Vagina (tissue), 2 donors: ENCODE measurements around the gene CEP89. TPM values are rescaled to one million over a fixed set of nuclear protein-coding genes. Genes with fewer than 3 reads are reported as not detected.

Source experiments
- DNase-seq, 2 donors: peaks; one replicate each; pipeline ENCODE4 v3.0.0-alpha.2; 2017; ENCODE audit errors: extremely low spot score in 2 of 2
- H3K27ac ChIP-seq: fragments of 200-600 bp; sonication (generic); one replicate; pipeline ENCODE4 v1.5.1; 2019
- H3K27me3 ChIP-seq: fragments of 200-600 bp; sonication (generic); one replicate; pipeline ENCODE4 v1.5.1; 2019
- H3K36me3 ChIP-seq, 2 donors: fragments of 200-600 bp; sonication (generic); one replicate each; pipeline ENCODE4 v1.5.1; 2017 to 2019
- H3K4me1 ChIP-seq: fragments of 200-600 bp; sonication (generic); one replicate; pipeline ENCODE4 v1.5.1; 2019
- H3K4me3 ChIP-seq, 2 donors: fragments of 200-600 bp; sonication (generic); 1 replicate in 1 of 2; 2 replicates in 1 of 2; pipeline ENCODE4 v1.5.1; 2016 to 2019
- H3K9me3 ChIP-seq: fragments of 200-600 bp; sonication (generic); one replicate; pipeline ENCODE4 v1.5.1; 2019
- CTCF ChIP-seq, 3 experiments: fragments of 450-650 bp in 2 of 3; fragments of 200-600 bp in 1 of 3; sonication (generic) in 1 of 3; IDR thresholded peaks; one replicate each; pipeline ENCODE4 v1.5.1; 2017 to 2019; ENCODE audit warnings: antibody characterized with exemption in 3 of 3, mild to moderate bottlenecking in 2 of 3, moderate library complexity in 2 of 3
- POLR2A ChIP-seq, 2 donors: fragments of 450-650 bp; IDR thresholded peaks; one replicate each; pipeline ENCODE4 v1.6.1; 2017; ENCODE audit warnings: antibody characterized with exemption in 2 of 2, mild to moderate bottlenecking in 2 of 2, moderate library complexity in 2 of 2
- POLR2AphosphoS5 ChIP-seq, 2 donors: sonication (generic); formaldehyde crosslinking; IDR thresholded peaks; one replicate each; pipeline ENCODE4 v1.9.0; 2017; ENCODE audit warnings: antibody characterized with exemption in 2 of 2, mild to moderate bottlenecking in 2 of 2, low read depth in 1 of 2; ENCODE audit not compliant: insufficient read depth in 1 of 2
- intact Hi-C: fragments of 100-400 bp; cut with DNase I; formaldehyde crosslinking; loops from one replicate; pipeline ENCODE4 v1.15.1; 2023
- total RNA-seq: library from RNA; depleted of rRNA; stranded (reverse); fragments of >200 nt; gene quantifications from one replicate; pipeline ENCODE4 v1.2.3, GENCODE V29; 2016

Gene CEP89
- total RNA-seq, 1 donor from 2014 or later = 12.0 TPM

- no peaks in the 10 kb centered on the region for H3K27me3 ChIP-seq
- no peak overlapping the region for H3K27ac ChIP-seq
- no peaks in the 10 kb centered on the region for H3K9me3 ChIP-seq
- intact Hi-C loops = no loop called here
- peaks cover 0 to 24% of the 10 kb centered on the region in 2 donors for H3K36me3 ChIP-seq
- TF ChIP-seq CTCF (IDR thresholded peaks at IDR 0.05) (no peak), POLR2A (IDR thresholded peaks at IDR 0.05) (no peak), POLR2AphosphoS5 (IDR thresholded peaks at IDR 0.05; ENCODE audit: insufficient read depth in 1 of 2, low read depth in 1 of 2) (no peak)
- no peak overlapping the region for H3K4me3 ChIP-seq
- no peak for DNase-seq
- H3K4me1 ChIP-seq = no peaks in the 10 kb centered on the region
Measured at GRCh38 chr19:32877977-32878745, 93.6 kb downstream of the CEP89 start.

- intact Hi-C loops = no loop called here
- no peak for DNase-seq
- peaks cover 0 to 24% of the 10 kb centered on the region in 2 donors for H3K36me3 ChIP-seq
- no peaks in the 10 kb centered on the region for H3K27me3 ChIP-seq
- no peaks in the 10 kb centered on the region for H3K4me1 ChIP-seq
- H3K27ac ChIP-seq = no peak overlapping the region
- H3K9me3 ChIP-seq = no peaks in the 10 kb centered on the region
- no peak for TF ChIP-seq POLR2A (IDR thresholded peaks at IDR 0.05)
- TF ChIP-seq POLR2AphosphoS5 (IDR thresholded peaks at IDR 0.05; ENCODE audit: insufficient read depth in 1 of 2, low read depth in 1 of 2) = no peak
- TF ChIP-seq CTCF (IDR thresholded peaks at IDR 0.05) = no peak
- H3K4me3 ChIP-seq = no peak overlapping the region
Measured at GRCh38 chr19:32877323-32877912, 94.3 kb downstream of the CEP89 start.

DNA sequence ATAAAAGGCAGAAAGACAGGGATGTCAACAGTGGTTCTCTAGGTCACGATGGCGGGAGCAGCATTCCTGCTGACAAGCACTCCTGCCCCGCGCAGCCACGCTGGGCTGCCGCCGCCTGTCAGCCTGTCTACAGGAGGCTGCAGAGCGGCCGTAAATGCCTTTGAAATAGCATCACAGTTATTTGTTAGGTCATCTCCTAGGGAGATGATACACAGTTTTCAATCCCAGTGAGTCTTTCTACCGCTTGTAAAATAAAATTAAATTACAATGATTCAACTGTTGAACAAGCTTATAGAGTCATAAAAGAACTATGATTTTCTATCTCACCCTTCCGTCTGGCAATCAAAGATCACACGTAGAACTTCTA, 94.9 kb downstream of the CEP89 start:
- TF ChIP-seq CTCF (IDR thresholded peaks at IDR 0.05) = no peak
- no peak for TF ChIP-seq POLR2A (IDR thresholded peaks at IDR 0.05)
- TF ChIP-seq POLR2AphosphoS5 (IDR thresholded peaks at IDR 0.05; ENCODE audit: insufficient read depth in 1 of 2, low read depth in 1 of 2) = no peak
- Histone ChIP-seq H3K27ac (no peak overlapping the region), H3K27me3 (no peaks in the 10 kb centered on the region), H3K9me3 (no peaks in the 10 kb centered on the region), H3K4me3 (no peak overlapping the region), H3K36me3 (peaks cover 0 to 24% of the 10 kb centered on the region in 2 donors), H3K4me1 (no peaks in the 10 kb centered on the region)
- no peak for DNase-seq
- intact Hi-C loops = no loop called here

GRCh38 chr19:32876236-32876918, 95.4 kb downstream of the CEP89 start:
- H3K27me3 ChIP-seq = no peaks in the 10 kb centered on the region
- H3K4me1 ChIP-seq = no peaks in the 10 kb centered on the region
- TF ChIP-seq POLR2A (IDR thresholded peaks at IDR 0.05) = no peak
- TF ChIP-seq POLR2AphosphoS5 (IDR thresholded peaks at IDR 0.05; ENCODE audit: insufficient read depth in 1 of 2, low read depth in 1 of 2) = no peak
- TF ChIP-seq CTCF (IDR thresholded peaks at IDR 0.05) = no peak
- H3K9me3 ChIP-seq = no peaks in the 10 kb centered on the region
- intact Hi-C loops = no loop called here
- no peak for DNase-seq
- no peak overlapping the region for H3K4me3 ChIP-seq
- H3K36me3 ChIP-seq = peaks cover 0 to 24% of the 10 kb centered on the region in 2 donors
- H3K27ac ChIP-seq = no peak overlapping the region
